ENCODE data around the gene CABP4.

CABP4 gene

GRCh38 chr11:67496113-67496512 is 41.0 kb downstream of the CABP4 start:
- DNase-seq (ENCODE audit: low spot score), result no peak

- DNase-seq (ENCODE audit: low spot score), result no peak
Measured at GRCh38 chr11:67497656-67498291, 42.6 kb downstream of the CABP4 start.

- peak; percentile 67 for DNase-seq (ENCODE audit: low spot score)
Measured at GRCh38 chr11:67498544-67498972, 43.4 kb downstream of the CABP4 start.

- DNase-seq (ENCODE audit: low spot score), result no peak
Measured at GRCh38 chr11:67499808-67500483, 44.8 kb downstream of the CABP4 start.

- no peak for DNase-seq (ENCODE audit: low spot score)
Measured at GRCh38 chr11:67500484-67500821, 45.3 kb downstream of the CABP4 start.

- no peak for DNase-seq (ENCODE audit: low spot score)
Measured at GRCh38 chr11:67500831-67501715, 45.9 kb downstream of the CABP4 start.

GRCh38 chr11:67501854-67502253 is 46.7 kb downstream of the CABP4 start:
- no peak for DNase-seq (ENCODE audit: low spot score)

GRCh38 chr11:67502328-67502979 is 47.3 kb downstream of the CABP4 start:
- no peak for DNase-seq (ENCODE audit: low spot score)

- DNase-seq (ENCODE audit: low spot score), result no peak
Measured at GRCh38 chr11:67503119-67504004, 48.2 kb downstream of the CABP4 start.

GRCh38 chr11:67504005-67504949 is 49.1 kb downstream of the CABP4 start:
- no peak for DNase-seq (ENCODE audit: low spot score)

- no peak for DNase-seq (ENCODE audit: low spot score)
Measured at GRCh38 chr11:67504950-67505581, 49.9 kb downstream of the CABP4 start, which contains the start of gene PITPNM1. PITPNM1 (minus strand) TSS chr11:67505363; CDS start chr11:67504180, 1,183 bp downstream.

GRCh38 chr11:67505605-67506396 is 50.6 kb downstream of the CABP4 start:
- peak; percentile 91 for DNase-seq (ENCODE audit: low spot score)

GRCh38 chr11:67506426-67507051 is 51.4 kb downstream of the CABP4 start:
- no peak for DNase-seq (ENCODE audit: low spot score)

- no peak for DNase-seq (ENCODE audit: low spot score)
Measured at GRCh38 chr11:67507242-67507863, 52.2 kb downstream of the CABP4 start.

- peak; percentile 99 for DNase-seq (ENCODE audit: low spot score)
Measured at GRCh38 chr11:67507864-67508485, 52.8 kb downstream of the CABP4 start, which contains the start of gene CDK2AP2. CDK2AP2 (minus strand) TSS chr11:67508162; CDS start chr11:67508082, 80 bp downstream.

GRCh38 chr11:67508486-67509121 is 53.5 kb downstream of the CABP4 start:
- peak; percentile 95 for DNase-seq (ENCODE audit: low spot score)

GRCh38 chr11:67510023-67510345 is 54.8 kb downstream of the CABP4 start:
- DNase-seq (ENCODE audit: low spot score), result no peak
